ENCODE results near the gene STK26. TPM values are rescaled to one million over a fixed set of nuclear protein-coding genes. Genes with fewer than 3 reads are reported as not detected.

Gene STK26
- 0.09 and 0.22 TPM in 2 replicates for total RNA-seq

DNA sequence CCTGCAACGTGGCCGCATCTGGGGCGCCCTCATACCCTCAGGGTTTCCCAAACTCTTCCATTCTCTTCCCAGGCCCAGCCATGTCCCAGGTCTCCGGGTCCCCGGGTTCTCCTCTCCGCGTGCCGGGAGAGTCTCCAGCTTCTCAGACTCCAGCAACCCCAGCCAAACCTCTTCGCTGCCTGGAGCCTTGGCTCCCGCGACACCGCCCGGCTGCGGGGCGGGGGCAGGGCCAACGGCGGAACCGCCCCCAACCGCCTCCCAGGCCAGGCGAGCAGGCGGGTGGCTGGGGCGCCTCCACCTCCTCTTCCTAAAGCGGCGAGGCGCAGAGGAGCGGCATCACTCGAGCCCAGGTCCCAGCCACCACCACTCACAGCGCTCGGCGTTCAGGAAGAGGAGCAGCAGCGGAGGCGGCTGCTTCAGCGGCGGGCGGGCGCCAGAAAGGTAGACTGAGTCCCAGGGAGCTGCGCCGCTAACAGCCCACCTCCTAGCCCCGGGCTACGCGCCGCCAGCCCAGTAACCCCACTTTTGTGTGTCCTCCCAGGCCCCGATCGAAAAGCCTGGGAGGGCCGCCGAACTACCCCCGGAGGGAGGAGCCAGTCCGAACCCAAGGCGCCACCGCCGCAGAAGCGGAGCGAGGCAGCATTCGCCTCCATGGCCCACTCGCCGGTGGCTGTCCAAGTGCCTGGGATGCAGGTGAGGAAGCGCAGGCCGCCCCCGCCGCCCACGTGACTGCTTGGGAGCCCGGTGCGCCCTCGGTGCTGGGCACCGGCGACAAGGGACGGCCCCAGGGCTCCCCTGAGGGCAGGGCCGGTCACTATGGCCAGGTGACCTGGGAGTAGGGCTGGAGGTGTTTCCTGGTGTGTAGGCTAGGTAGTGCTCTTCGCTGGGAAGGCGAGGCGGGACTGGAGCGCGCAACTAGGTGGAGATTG, at the start of gene STK26:
Gene STK26, plus strand, starts transcription at position 336 of the 929 bp plus-strand sequence. Its CDS starts 316 bp downstream, at position 652.

Other genes with a start within 250 kb of the STK26 start
- gene FRMD7, start 104.7 kb downstream of the STK26 start, total RNA-seq, result not detected in 2 replicates
- 12.1 and 15.0 TPM in 2 replicates for gene RAP2C, start 196.1 kb downstream of the STK26 start, total RNA-seq

All from dermis lymphatic vessel endothelial cell (primary cell).